RWPE1 (cell line): Measurements from ENCODE around the gene YPEL2.

Experiments used
- CTCF ChIA-PET: fragments of 350-600 bp; sonication (Branson Sonifier 250); formaldehyde crosslinking; extraction: SDS; loops from one replicate; lab custom pipeline; 2021; lab: Yijun Ruan, JAX
- POLR2A ChIA-PET: fragments of 400-600 bp; formaldehyde crosslinking; extraction: SDS; loops from one replicate; lab custom pipeline; 2020; ENCODE audit warnings: antibody characterized with exemption; ENCODE audit not compliant: low non-redundant PET; lab: Yijun Ruan, JAX
- DNase-seq: peaks from one replicate; pipeline ENCODE4 v3.0.0; 2012; ENCODE audit warnings: low spot score
- H3K27ac ChIP-seq: fragments of 450-650 bp; 2 replicates; pipeline ENCODE4 v1.5.1; 2017
- TF ChIP-seq, protein P1 (sequence below): fragments of 450-650 bp; conservative IDR thresholded peaks from 2 replicates; pipeline ENCODE4 v1.5.1; 2017; ENCODE audit warnings: low read depth, mild to moderate bottlenecking

YPEL2 gene

DNA sequence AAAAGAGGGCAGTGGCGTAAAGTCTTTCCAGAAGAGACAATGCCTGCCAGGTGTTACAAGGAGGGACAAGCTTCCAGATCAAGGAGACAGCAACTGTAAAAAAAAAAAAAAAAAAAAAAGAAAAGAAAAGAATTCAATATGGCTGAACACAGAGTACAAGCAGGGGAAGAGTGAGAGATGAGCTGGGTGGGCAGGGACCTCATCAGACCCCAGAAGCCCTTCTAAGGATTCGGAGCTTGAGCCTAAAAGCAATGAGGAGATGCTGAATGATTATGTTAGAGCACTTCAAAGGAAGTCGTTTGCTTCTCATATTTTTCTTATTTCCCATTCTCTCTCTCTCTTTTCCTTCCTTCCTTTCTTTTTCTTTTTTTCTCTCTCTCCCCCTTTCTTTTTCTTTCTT lies 103.0 kb downstream of the YPEL2 start:
- H3K27ac ChIP-seq = no peak overlapping the region
- POLR2A ChIA-PET = no interaction called here
- TF ChIP-seq, protein P1, sequence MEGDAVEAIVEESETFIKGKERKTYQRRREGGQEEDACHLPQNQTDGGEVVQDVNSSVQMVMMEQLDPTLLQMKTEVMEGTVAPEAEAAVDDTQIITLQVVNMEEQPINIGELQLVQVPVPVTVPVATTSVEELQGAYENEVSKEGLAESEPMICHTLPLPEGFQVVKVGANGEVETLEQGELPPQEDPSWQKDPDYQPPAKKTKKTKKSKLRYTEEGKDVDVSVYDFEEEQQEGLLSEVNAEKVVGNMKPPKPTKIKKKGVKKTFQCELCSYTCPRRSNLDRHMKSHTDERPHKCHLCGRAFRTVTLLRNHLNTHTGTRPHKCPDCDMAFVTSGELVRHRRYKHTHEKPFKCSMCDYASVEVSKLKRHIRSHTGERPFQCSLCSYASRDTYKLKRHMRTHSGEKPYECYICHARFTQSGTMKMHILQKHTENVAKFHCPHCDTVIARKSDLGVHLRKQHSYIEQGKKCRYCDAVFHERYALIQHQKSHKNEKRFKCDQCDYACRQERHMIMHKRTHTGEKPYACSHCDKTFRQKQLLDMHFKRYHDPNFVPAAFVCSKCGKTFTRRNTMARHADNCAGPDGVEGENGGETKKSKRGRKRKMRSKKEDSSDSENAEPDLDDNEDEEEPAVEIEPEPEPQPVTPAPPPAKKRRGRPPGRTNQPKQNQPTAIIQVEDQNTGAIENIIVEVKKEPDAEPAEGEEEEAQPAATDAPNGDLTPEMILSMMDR = no peak
- CTCF ChIA-PET = no interaction called here
- no peak for DNase-seq

DNA sequence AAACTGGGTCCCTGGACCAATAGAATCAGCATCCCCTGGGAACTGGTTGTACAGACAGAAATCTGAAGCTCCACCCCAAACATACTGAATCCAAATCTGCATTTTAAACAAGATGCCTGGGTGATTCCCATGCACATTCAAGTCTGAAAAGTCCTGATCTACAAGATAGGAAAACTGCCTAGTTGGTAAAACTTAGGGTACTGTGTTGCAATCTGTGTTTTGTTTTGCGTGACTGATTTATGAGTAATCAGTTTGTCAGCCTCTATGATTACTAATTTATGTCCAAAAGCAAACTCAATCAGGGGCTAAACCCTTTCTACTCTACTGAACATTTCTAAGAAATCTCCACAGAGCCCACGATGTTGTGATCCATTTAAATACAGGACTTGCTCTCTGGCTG lies 103.8 kb downstream of the YPEL2 start:
- ChIA-PET POLR2A (no interaction called here), CTCF (no interaction called here)
- no peak overlapping the region for H3K27ac ChIP-seq
- DNase-seq = peak; percentile 77
- TF ChIP-seq, protein P1 = no peak

DNA sequence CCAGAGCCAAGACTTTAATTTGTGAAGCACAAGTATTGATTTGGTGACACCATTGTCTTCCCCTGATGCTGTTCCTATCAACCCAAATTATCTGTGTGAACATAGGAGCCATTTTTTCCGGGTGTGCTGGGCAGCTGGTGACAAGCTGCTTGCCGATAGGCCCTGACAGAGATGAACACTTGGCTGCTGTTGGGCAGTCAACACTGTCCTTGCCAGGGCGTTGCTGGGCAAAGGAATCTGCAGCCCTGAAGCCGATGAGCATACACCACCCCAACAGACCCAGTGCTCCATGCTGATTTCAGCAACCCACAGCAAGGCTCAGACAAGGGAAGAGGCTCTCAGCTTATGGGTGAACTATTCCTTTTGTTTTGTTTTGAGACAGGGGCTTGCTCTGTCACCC lies 105.4 kb downstream of the YPEL2 start:
- POLR2A ChIA-PET = no interaction called here
- CTCF ChIA-PET = no interaction called here

DNA sequence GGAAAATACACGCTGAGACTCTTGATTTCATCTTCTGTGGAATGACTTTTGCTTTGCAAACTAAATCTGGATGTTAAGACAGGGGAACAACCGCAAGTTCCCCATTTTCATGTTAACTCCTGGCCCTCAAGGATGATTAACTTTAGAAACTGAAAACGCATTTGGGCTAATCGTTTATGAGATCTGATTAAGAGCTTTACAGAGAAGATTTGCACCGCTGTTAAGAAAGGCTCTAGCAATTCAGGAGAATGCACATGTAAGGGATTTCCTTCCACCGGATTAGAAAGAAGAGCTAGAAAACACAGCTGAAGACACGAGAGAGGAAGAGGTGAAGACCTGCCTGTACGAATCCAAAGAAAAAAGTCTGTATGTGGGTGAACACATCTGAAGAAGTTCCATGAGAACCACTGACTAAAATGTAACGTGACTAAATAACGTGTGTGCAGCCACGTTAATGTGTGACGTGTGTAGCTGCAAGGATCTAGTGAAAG lies 106.4 kb downstream of the YPEL2 start:
- POLR2A ChIA-PET = no interaction called here
- H3K27ac ChIP-seq = no peak overlapping the region
- DNase-seq = no peak
- CTCF ChIA-PET = interaction anchor here (0.7 kb wide), 1 partner anchor 126 kb away, joined by 4 read pairs; no protein-coding TSS in a partner anchor
- TF ChIP-seq, protein P1 = no peak

More for the DNA sequence above, 105.4 kb downstream of the YPEL2 start:
- no peak for DNase-seq
- H3K27ac ChIP-seq = no peak overlapping the region
- TF ChIP-seq, protein P1 = no peak

DNA sequence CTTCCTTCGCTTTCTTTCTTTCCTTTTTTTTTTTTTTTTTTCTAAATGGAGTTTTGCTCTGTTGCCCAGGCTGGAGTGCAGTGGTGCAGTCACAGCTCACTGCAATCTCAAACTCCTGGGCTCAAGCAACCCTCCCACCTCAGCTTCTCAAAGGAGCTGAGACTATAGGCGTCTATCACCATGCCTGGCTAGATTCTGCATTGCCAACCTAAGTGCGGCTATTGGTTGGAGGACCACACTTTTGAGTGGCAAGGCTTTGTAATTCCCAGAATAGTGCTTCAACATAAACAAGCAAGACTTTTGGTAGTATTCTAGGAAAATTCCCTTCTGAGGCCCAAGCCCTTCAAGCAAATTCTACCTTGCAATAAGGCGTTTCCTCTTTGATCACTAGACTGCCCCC lies 107.8 kb downstream of the YPEL2 start:
- TF ChIP-seq, protein P1 = no peak
- DNase-seq = no peak
- POLR2A ChIA-PET = no interaction called here
- H3K27ac ChIP-seq = no peak overlapping the region
- CTCF ChIA-PET = interaction anchor here (0.6 to 4.7 kb wide), 4 partner anchors 25 to 128 kb away, joined by 3 to 51 read pairs (median 4); no protein-coding TSS in a partner anchor

DNA sequence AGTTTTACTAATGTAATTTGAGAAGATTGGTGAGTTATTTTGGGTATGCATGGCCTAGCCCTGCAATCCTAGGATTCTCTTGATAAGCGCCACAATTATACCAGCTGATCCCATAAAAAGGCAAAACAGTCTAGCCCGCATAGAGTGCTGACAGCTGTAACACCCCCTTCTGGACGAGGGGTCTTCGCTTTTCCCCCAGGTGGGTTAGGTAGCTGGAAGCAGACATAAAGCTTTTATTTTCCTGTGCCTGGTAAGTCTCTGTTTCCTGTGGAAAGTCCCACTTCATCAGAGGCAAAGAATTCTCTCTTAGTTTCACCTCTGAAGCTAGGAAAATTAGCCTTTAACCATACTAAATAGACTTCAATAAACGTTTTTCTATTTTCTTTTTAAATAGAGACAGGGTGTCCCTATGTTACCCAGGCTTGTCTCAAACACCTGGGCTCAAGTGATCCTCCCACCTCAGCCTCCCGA lies 108.3 kb downstream of the YPEL2 start:
- ChIA-PET CTCF (interaction anchor here (0.7 to 4.7 kb wide), 4 partner anchors 40 to 128 kb away, joined by 3 to 51 read pairs (median 4); no protein-coding TSS in a partner anchor), POLR2A (no interaction called here)
- no peak for DNase-seq
- TF ChIP-seq, protein P1 = no peak
- no peak overlapping the region for H3K27ac ChIP-seq
